MCF 10A (cell line): ENCODE data around the gene KLK1. TPM values are rescaled to one million over a fixed set of nuclear protein-coding genes. Genes with fewer than 3 reads are reported as not detected.

Experiments
- BruUV-seq: library from RNA; stranded (reverse); fragments of 400-500 nt; replicated peaks from 2 replicates; lab custom pipeline; 2021; lab: Mats Ljungman, UMichigan
- CTCF ChIA-PET: fragments of 300-600 bp; sonication (Branson Sonifier 250); formaldehyde crosslinking; extraction: SDS; loops from one replicate; lab custom pipeline; 2021; ENCODE audit warnings: antibody characterized with exemption, inconsistent platforms; lab: Yijun Ruan, JAX
- POLR2A ChIA-PET: fragments of 300-600, 350-650 bp; sonication (Branson Sonifier 250); formaldehyde crosslinking; extraction: SDS; loops from one replicate; lab custom pipeline; 2020; ENCODE audit warnings: antibody characterized with exemption, inconsistent platforms; lab: Yijun Ruan, JAX
- DNase-seq: peaks from one replicate; pipeline ENCODE4 v3.0.0-alpha.2; 2018; ENCODE audit not compliant: unreplicated experiment
- H3K27ac Mint-ChIP-seq: one replicate; pipeline ENCODE4 v1.8.0; 2022; ENCODE audit warnings: mild to moderate bottlenecking, low read depth, mixed read lengths; ENCODE audit not compliant: unreplicated experiment
- H3K27me3 Mint-ChIP-seq: one replicate; pipeline ENCODE4 v1.8.0; 2022; ENCODE audit warnings: mixed read lengths; ENCODE audit not compliant: insufficient read depth, unreplicated experiment
- H3K36me3 Mint-ChIP-seq: one replicate; pipeline ENCODE4 v1.8.0; 2022; ENCODE audit warnings: mild to moderate bottlenecking, moderate library complexity, mixed read lengths; ENCODE audit not compliant: insufficient read depth, unreplicated experiment
- H3K4me1 Mint-ChIP-seq: one replicate; pipeline ENCODE4 v1.8.0; 2022; ENCODE audit warnings: mixed read lengths; ENCODE audit not compliant: insufficient read depth, unreplicated experiment
- H3K4me3 Mint-ChIP-seq: one replicate; pipeline ENCODE4 v1.8.0; 2022; ENCODE audit warnings: mild to moderate bottlenecking, moderate library complexity, mixed read lengths; ENCODE audit not compliant: unreplicated experiment
- H3K9me3 Mint-ChIP-seq: one replicate; pipeline ENCODE4 v1.8.0; 2022; ENCODE audit warnings: mixed read lengths; ENCODE audit not compliant: unreplicated experiment
- intact Hi-C: fragments of 100-400 bp; cut with micrococcal nuclease; formaldehyde crosslinking; loops from 2 replicates; pipeline ENCODE4 v1.14.1; 2022
- total RNA-seq: library from RNA; stranded (reverse); gene quantifications from 2 replicates; pipeline ENCODE4 v1.2.3, GENCODE V29; 2022
- TF ChIP-seq, protein P1 (sequence below): fragments of 200-600 bp; IDR thresholded peaks from one replicate; pipeline ENCODE4 v1.8.0; 2022; ENCODE audit warnings: antibody characterized with exemption, mild to moderate bottlenecking; ENCODE audit not compliant: unreplicated experiment

Gene KLK1
- total RNA-seq, 1 experiment from 2014 or later, result 0.84 TPM

DNA sequence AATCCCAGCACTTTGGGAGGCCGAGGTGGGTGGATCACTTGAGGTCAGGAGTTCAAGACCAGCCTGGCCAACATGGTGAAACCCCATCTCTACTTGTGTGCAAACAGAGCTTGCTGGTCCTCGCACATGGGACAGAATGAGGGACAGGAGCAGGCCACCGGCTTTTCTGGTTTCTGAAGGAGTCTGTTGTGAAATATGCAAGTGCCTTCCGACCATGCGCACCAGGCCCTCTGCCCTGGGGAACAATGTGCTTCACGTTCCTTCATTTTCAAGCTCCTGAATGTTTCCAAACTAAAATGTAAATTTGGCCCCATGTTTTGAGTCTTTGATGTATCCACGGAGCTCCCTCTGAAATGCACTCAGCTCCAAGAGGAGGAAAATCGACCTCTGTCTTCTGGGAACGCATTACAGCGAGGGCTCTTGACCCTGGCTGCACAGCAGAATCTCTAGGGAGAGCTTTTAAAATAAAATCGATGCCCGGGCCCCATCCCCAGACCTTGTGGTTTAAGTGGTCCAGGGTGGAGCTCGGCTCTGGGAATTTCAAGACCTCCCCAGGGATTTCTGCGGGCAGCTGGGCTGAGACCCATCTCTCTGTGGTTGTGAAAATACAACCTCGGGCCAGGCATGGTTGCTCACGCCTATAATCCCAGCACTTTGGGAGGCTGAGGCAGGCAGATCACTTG is 42.7 kb downstream of the KLK1 start:
- Mint-ChIP-seq H3K9me3 (no peaks in the 10 kb centered on the region), H3K36me3 (no peaks in the 10 kb centered on the region), H3K27me3 (peaks cover 50% of the 10 kb centered on the region), H3K4me3 (no peak overlapping the region), H3K4me1 (peaks cover 6% of the 10 kb centered on the region), H3K27ac (no peak overlapping the region)
- TF ChIP-seq, protein P1, sequence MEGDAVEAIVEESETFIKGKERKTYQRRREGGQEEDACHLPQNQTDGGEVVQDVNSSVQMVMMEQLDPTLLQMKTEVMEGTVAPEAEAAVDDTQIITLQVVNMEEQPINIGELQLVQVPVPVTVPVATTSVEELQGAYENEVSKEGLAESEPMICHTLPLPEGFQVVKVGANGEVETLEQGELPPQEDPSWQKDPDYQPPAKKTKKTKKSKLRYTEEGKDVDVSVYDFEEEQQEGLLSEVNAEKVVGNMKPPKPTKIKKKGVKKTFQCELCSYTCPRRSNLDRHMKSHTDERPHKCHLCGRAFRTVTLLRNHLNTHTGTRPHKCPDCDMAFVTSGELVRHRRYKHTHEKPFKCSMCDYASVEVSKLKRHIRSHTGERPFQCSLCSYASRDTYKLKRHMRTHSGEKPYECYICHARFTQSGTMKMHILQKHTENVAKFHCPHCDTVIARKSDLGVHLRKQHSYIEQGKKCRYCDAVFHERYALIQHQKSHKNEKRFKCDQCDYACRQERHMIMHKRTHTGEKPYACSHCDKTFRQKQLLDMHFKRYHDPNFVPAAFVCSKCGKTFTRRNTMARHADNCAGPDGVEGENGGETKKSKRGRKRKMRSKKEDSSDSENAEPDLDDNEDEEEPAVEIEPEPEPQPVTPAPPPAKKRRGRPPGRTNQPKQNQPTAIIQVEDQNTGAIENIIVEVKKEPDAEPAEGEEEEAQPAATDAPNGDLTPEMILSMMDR, result no peak
- BruUV-seq, result no TSS peak
- intact Hi-C loops, result no loop called here
- DNase-seq, result no peak
- CTCF ChIA-PET, result interaction anchor here (0.6 to 3.1 kb wide), 5 partner anchors 51 to 423 kb away, joined by 3 to 14 read pairs (median 6); no protein-coding TSS in a partner anchor
- POLR2A ChIA-PET, result interaction anchor here (1.1 kb wide), 1 partner anchor 423 kb away, joined by 3 read pairs; no protein-coding TSS in a partner anchor

DNA sequence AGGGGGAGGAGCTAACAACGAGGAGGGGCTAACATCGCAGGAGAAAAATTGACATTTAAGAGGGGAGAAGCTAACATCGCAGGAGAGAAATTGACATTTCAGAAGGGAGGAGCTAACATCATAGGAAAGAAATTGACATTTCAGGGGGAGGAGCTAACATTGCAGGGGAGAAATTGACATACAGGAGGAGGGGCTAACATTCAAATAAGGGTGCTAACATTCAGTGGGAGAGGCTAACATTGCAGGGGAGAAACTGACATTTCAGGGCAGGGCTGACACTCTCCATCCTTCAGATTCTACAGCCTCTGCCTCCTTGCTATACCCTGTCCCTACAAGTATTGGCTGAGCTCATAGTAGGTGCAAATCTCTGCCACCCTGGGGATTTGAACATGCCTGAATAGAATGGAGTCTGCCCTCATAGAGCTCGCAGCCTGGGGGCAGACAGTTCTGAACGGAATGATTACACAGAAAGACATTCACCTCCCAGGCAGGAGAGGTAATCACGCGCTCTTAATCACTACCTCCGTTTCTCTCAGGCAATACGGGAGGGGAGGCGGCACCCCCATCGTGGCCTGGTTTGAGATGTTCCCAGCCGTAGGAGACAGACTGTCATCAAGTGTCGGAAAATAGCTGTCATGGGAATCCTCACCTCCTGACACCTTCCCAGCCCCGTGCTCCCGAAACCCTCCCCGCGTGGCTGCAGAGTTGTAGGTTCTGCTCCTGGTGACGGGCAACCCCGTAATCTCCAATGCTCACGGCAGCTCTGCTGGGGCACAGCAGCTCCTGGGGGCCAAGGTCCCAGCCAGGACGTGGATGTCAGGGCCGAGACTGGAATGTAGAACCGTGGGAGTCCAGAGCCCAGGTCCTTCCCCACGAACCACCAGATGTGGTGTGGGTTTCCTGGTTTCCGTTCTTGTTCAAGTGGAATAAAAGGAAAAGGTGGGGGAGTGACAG is 43.8 kb downstream of the KLK1 start:
- DNase-seq, result no peak
- no TSS peak for BruUV-seq
- Mint-ChIP-seq H3K36me3 (no peaks in the 10 kb centered on the region), H3K4me3 (no peak overlapping the region), H3K27ac (no peak overlapping the region), H3K9me3 (no peaks in the 10 kb centered on the region), H3K27me3 (peaks cover 50% of the 10 kb centered on the region), H3K4me1 (peaks cover 6% of the 10 kb centered on the region)
- CTCF ChIA-PET, result interaction anchor here (0.9 to 3.1 kb wide), 7 partner anchors 110 to 423 kb away, joined by 3 to 14 read pairs (median 6); no protein-coding TSS in a partner anchor
- TF ChIP-seq, protein P1, result no peak
- intact Hi-C loops, result no loop called here
- POLR2A ChIA-PET, result interaction anchor here (1.5 kb wide), 1 partner anchor 395 kb away, joined by 4 read pairs; the partner anchor contains the start of gene POLD1

DNA sequence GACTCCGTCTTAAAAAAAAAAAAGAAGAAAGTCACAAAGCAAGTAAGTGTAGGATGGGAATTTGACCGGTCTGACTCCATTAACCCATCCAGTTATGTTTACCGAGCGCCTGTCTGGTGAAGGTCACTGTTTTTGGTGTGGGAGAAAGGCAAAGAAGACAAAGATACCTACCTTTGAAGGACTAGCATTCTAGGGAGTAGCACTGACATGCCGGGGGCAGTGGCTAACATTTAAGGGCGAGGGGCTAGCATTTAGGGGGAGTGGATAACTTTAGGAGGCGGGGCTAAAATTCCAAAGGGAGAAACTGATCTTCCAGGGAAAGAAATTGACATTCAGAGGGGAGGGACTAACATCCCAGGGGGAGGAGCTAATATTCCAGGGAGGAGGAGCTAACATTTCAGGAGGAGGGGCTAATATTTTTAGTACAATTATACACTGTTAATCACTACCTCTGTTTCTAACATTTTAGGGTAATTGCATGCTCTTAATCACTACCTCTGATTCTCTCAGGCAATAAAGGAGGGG is 44.6 kb downstream of the KLK1 start:
- Mint-ChIP-seq H3K27me3 (peaks cover 50% of the 10 kb centered on the region), H3K36me3 (no peaks in the 10 kb centered on the region), H3K27ac (no peak overlapping the region), H3K4me1 (peaks cover 6% of the 10 kb centered on the region), H3K4me3 (no peak overlapping the region), H3K9me3 (no peaks in the 10 kb centered on the region)
- no TSS peak for BruUV-seq
- no peak for DNase-seq
- intact Hi-C loops, result no loop called here
- CTCF ChIA-PET, result interaction anchor here (0.9 to 3.1 kb wide), 7 partner anchors 109 to 422 kb away, joined by 3 to 11 read pairs (median 5); no protein-coding TSS in a partner anchor
- POLR2A ChIA-PET, result interaction anchor here (1.5 kb wide), 1 partner anchor 395 kb away, joined by 4 read pairs; the partner anchor contains the start of gene POLD1
- TF ChIP-seq, protein P1, result no peak
